ENCODE measurements around the gene ZCWPW1. TPM values are rescaled to one million over a fixed set of nuclear protein-coding genes. Genes with fewer than 3 reads are reported as not detected.

The ZCWPW1 gene
- total RNA-seq, 1 experiment from 2014 or later: 0.45 TPM

DNA sequence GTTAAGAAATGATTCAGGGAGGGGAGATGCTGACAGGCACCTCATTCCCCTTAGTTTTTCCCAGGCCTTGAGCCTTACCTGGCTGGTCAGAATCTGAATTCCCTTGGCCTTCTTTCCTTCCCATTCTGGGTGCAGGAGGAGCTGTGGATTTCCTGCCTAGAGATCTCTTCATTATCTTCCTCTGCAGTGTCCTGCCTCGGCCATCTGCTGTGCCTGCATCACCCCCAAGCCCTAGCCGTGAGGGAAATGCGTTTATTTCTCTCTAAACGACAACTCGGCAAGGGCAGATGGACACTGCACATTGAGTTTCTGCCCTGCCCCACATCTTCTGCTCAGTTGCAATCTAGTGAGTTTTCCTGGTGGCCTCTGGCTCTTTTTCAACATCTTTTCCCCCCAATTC lies 26.7 kb downstream of the ZCWPW1 start:
- no peak for DNase-seq (ENCODE audit: low spot score)
- Histone ChIP-seq H3K4me3 (ENCODE audit: low read depth, low read length, poor library complexity, severe bottlenecking) (no peak overlapping the region), H3K27ac (ENCODE audit: low read depth, low read length, poor library complexity, severe bottlenecking) (no peak overlapping the region), H3K9me3 (ENCODE audit: low read depth, low read length, poor library complexity, severe bottlenecking) (no peaks in the 10 kb centered on the region), H3K4me1 (ENCODE audit: insufficient read depth, low read length, poor library complexity, severe bottlenecking) (no peaks in the 10 kb centered on the region), H3K36me3 (ENCODE audit: insufficient read depth, low read length, poor library complexity, severe bottlenecking) (no peaks in the 10 kb centered on the region), H3K27me3 (replicated peaks; ENCODE audit: insufficient read depth, low read depth, low read length, poor library complexity) (no peaks in the 10 kb centered on the region)
- ChIA-PET POLR2A (ENCODE audit: low non-redundant PET) (no interaction called here), CTCF (no interaction called here)
- TF ChIP-seq EZH2 (IDR thresholded peaks at IDR 0.05; ENCODE audit: borderline replicate concordance, low read depth, low read length, poor library complexity, severe bottlenecking): no peak
- TF ChIP-seq, protein P1, sequence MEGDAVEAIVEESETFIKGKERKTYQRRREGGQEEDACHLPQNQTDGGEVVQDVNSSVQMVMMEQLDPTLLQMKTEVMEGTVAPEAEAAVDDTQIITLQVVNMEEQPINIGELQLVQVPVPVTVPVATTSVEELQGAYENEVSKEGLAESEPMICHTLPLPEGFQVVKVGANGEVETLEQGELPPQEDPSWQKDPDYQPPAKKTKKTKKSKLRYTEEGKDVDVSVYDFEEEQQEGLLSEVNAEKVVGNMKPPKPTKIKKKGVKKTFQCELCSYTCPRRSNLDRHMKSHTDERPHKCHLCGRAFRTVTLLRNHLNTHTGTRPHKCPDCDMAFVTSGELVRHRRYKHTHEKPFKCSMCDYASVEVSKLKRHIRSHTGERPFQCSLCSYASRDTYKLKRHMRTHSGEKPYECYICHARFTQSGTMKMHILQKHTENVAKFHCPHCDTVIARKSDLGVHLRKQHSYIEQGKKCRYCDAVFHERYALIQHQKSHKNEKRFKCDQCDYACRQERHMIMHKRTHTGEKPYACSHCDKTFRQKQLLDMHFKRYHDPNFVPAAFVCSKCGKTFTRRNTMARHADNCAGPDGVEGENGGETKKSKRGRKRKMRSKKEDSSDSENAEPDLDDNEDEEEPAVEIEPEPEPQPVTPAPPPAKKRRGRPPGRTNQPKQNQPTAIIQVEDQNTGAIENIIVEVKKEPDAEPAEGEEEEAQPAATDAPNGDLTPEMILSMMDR (conservative IDR thresholded peaks at IDR 0.05; ENCODE audit: low read depth, low read length): no peak
- no TSS peak for BruUV-seq (replicated peaks)
- intact Hi-C loops (cut with micrococcal nuclease; ENCODE audit: unreplicated experiment): no loop called here

DNA sequence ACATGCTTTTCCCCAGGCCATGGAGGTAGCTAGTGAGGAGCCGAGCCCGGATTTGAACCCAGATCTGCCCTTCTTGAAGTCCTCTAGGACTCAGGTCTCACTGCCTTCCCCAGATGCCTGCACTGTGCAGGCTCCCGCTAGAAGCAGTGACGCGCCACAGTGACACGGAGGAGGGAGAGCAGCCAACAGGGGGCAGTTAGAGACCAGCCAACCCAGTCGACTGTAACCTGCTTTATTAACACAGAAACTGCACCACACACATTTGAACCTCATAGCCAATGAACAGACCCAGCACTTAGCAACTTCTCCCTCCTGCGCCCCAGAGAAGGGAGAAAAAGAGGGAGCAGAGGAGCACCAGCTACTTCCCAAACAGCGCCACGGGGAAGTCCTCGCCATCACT lies 27.8 kb downstream of the ZCWPW1 start:
- POLR2A ChIA-PET (ENCODE audit: low non-redundant PET): no interaction called here
- no peaks in the 10 kb centered on the region for H3K9me3 ChIP-seq (ENCODE audit: low read depth, low read length, poor library complexity, severe bottlenecking)
- DNase-seq (ENCODE audit: low spot score): peak; percentile 47
- no peaks in the 10 kb centered on the region for H3K36me3 ChIP-seq (ENCODE audit: insufficient read depth, low read length, poor library complexity, severe bottlenecking)
- intact Hi-C loops (cut with micrococcal nuclease; ENCODE audit: unreplicated experiment): no loop called here
- H3K27ac ChIP-seq (ENCODE audit: low read depth, low read length, poor library complexity, severe bottlenecking): no peak overlapping the region
- no peaks in the 10 kb centered on the region for H3K4me1 ChIP-seq (ENCODE audit: insufficient read depth, low read length, poor library complexity, severe bottlenecking)
- BruUV-seq (replicated peaks): no TSS peak
- H3K27me3 ChIP-seq (replicated peaks; ENCODE audit: insufficient read depth, low read depth, low read length, poor library complexity): no peaks in the 10 kb centered on the region
- CTCF ChIA-PET: no interaction called here
- H3K4me3 ChIP-seq (ENCODE audit: low read depth, low read length, poor library complexity, severe bottlenecking): no peak overlapping the region
- TF ChIP-seq EZH2 (IDR thresholded peaks at IDR 0.05; ENCODE audit: borderline replicate concordance, low read depth, low read length, poor library complexity, severe bottlenecking): no peak
- TF ChIP-seq, protein P1 (conservative IDR thresholded peaks at IDR 0.05; ENCODE audit: low read depth, low read length): peak; percentile 49

DNA sequence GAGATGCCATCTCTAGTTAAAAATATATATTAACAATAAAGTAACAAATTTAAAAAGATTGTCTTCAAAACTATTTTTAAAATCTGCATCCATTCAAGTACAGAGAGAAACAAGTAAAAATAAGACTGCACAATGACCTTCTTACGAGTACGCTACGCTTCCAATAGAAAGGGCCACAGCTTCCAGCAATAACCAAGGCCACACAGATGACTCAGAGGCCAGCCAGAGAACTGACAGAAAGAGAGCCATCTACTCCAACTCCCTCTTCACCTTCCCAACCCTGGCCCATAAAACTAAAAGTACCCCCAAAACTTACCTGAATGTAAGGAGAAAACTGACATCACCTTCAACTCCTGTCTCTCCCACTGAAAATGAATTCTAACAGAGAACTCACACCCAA lies 28.5 kb downstream of the ZCWPW1 start:
- Histone ChIP-seq H3K36me3 (ENCODE audit: insufficient read depth, low read length, poor library complexity, severe bottlenecking) (no peaks in the 10 kb centered on the region), H3K9me3 (ENCODE audit: low read depth, low read length, poor library complexity, severe bottlenecking) (no peaks in the 10 kb centered on the region), H3K27me3 (replicated peaks; ENCODE audit: insufficient read depth, low read depth, low read length, poor library complexity) (no peaks in the 10 kb centered on the region), H3K27ac (ENCODE audit: low read depth, low read length, poor library complexity, severe bottlenecking) (no peak overlapping the region), H3K4me3 (ENCODE audit: low read depth, low read length, poor library complexity, severe bottlenecking) (no peak overlapping the region), H3K4me1 (ENCODE audit: insufficient read depth, low read length, poor library complexity, severe bottlenecking) (no peaks in the 10 kb centered on the region)
- DNase-seq (ENCODE audit: low spot score): no peak
- intact Hi-C loops (cut with micrococcal nuclease; ENCODE audit: unreplicated experiment): no loop called here
- BruUV-seq (replicated peaks): no TSS peak
- TF ChIP-seq EZH2 (IDR thresholded peaks at IDR 0.05; ENCODE audit: borderline replicate concordance, low read depth, low read length, poor library complexity, severe bottlenecking): no peak
- TF ChIP-seq, protein P1 (conservative IDR thresholded peaks at IDR 0.05; ENCODE audit: low read depth, low read length): no peak
- ChIA-PET CTCF (no interaction called here), POLR2A (ENCODE audit: low non-redundant PET) (no interaction called here)

Measured in A673 (cell line).